ENCODE measurements around the gene PLCB3. TPM values are rescaled to one million over a fixed set of nuclear protein-coding genes. Genes with fewer than 3 reads are reported as not detected.
"Not testable (repeated sequence)": the region's sequence is repeated elsewhere in the genome, so short reads cannot be mapped to it uniquely, and the experiment has no call there.

The PLCB3 gene
- total and polyA plus RNA-seq, 2 experiments from 2014 or later: 19.0 to 23.5 TPM

DNA sequence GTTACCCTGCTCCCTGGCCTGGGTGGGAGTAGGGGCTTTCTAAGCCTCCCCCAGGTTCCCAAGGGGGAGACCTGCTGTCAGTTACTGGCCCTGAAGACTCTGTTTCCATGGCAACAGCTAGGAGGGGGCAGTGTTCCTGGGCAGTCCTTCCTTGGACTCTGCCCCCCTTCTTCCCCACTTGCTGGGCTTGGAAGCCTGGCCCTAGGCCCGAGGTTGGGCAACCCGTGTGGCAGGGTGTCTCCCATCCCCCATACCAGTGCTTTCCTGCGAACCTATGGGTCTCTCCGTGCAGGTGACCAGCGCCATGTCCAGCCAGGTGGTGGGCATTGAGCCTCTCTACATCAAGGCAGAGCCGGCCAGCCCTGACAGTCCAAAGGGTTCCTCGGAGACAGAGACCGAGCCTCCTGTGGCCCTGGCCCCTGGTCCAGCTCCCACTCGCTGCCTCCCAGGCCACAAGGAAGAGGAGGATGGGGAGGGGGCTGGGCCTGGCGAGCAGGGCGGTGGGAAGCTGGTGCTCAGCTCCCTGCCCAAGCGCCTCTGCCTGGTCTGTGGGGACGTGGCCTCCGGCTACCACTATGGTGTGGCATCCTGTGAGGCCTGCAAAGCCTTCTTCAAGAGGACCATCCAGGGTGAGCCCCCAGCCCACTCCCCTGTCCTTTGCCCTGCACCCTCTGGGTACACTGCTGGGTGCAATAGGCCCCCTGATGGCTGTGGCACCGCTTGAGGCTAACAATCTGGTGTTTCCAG, 55.7 kb downstream of the PLCB3 start:
- H3K36me3 ChIP-seq (replicated peaks; ENCODE audit: insufficient read depth, low read depth): no peaks in the 10 kb centered on the region
- peak overlapping the region; percentile 95 for H3K27ac ChIP-seq
- H4K20me1 ChIP-seq (ENCODE audit: insufficient read depth, poor library complexity, severe bottlenecking): no peaks in the 10 kb centered on the region
- no peaks in the 10 kb centered on the region for H3K9me3 ChIP-seq (ENCODE audit: low read depth)
- 77% methylated on average over 15 of the region's 15 CpGs for WGBS (ENCODE audit: low lambda C conversion rate, missing lambda C conversion rate)
- peaks cover 52% of the 10 kb centered on the region for H3K79me2 ChIP-seq
- peak overlapping the region; percentile 62 for H3K4me3 ChIP-seq
- no peak overlapping the region for H2AFZ ChIP-seq
- TF ChIP-seq CTCF (IDR thresholded peaks at IDR 0.05; ENCODE audit: poor library complexity) (no peak), EZH2phosphoT487 (IDR thresholded peaks at IDR 0.05; ENCODE audit: low read depth, severe bottlenecking, unreplicated experiment) (no peak), EZH2 (IDR thresholded peaks at IDR 0.05; ENCODE audit: borderline replicate concordance) (no peak)
- H3K9me2 ChIP-seq (replicated peaks; ENCODE audit: insufficient read depth): no peaks in the 10 kb centered on the region
- peak overlapping the region; percentile 90 for H3K4me2 ChIP-seq
- no peaks in the 10 kb centered on the region for H3K27me3 ChIP-seq
- DNase-seq (ENCODE audit: low spot score): peak; percentile 86
- H3K4me1 ChIP-seq (ENCODE audit: insufficient read depth): peaks cover 11% of the 10 kb centered on the region

- not testable (repeated sequence) for H3K36me3 ChIP-seq (replicated peaks; ENCODE audit: insufficient read depth, low read depth); H3K4me3 ChIP-seq; H3K27me3 ChIP-seq; H3K9me3 ChIP-seq (ENCODE audit: low read depth); H3K9me2 ChIP-seq (replicated peaks; ENCODE audit: insufficient read depth); DNase-seq (ENCODE audit: low spot score); H4K20me1 ChIP-seq (ENCODE audit: insufficient read depth, poor library complexity, severe bottlenecking); H2AFZ ChIP-seq
- Histone ChIP-seq H3K27ac (peak overlapping the region; percentile 95), H3K4me1 (ENCODE audit: insufficient read depth) (peaks cover 11% of the 10 kb centered on the region), H3K79me2 (peaks cover 59% of the 10 kb centered on the region), H3K4me2 (peak overlapping the region; percentile 90)
- 85% methylated on average over 5 of the region's 5 CpGs for WGBS (ENCODE audit: low lambda C conversion rate, missing lambda C conversion rate)
Measured at GRCh38 chr11:64307795-64308194, 56.5 kb downstream of the PLCB3 start.

GRCh38 chr11:64312947-64313346, 61.6 kb downstream of the PLCB3 start:
- H3K27me3 ChIP-seq: no peaks in the 10 kb centered on the region
- no peak for TF ChIP-seq EZH2 (IDR thresholded peaks at IDR 0.05; ENCODE audit: borderline replicate concordance)
- no peak for TF ChIP-seq EZH2phosphoT487 (IDR thresholded peaks at IDR 0.05; ENCODE audit: low read depth, severe bottlenecking, unreplicated experiment)
- no peak for TF ChIP-seq CTCF (IDR thresholded peaks at IDR 0.05; ENCODE audit: poor library complexity)
- H3K4me2 ChIP-seq: no peak overlapping the region
- no peaks in the 10 kb centered on the region for H3K36me3 ChIP-seq (replicated peaks; ENCODE audit: insufficient read depth, low read depth)
- no peak overlapping the region for H3K27ac ChIP-seq
- H3K9me3 ChIP-seq (ENCODE audit: low read depth): no peaks in the 10 kb centered on the region
- 93% methylated on average over 10 of the region's 10 CpGs for WGBS (ENCODE audit: low lambda C conversion rate, missing lambda C conversion rate)
- no peaks in the 10 kb centered on the region for H4K20me1 ChIP-seq (ENCODE audit: insufficient read depth, poor library complexity, severe bottlenecking)
- H3K9me2 ChIP-seq (replicated peaks; ENCODE audit: insufficient read depth): no peaks in the 10 kb centered on the region
- peaks cover 6% of the 10 kb centered on the region for H3K4me1 ChIP-seq (ENCODE audit: insufficient read depth)
- DNase-seq (ENCODE audit: low spot score): no peak
- no peak overlapping the region for H2AFZ ChIP-seq
- no peak overlapping the region for H3K4me3 ChIP-seq
- H3K79me2 ChIP-seq: peaks cover 54% of the 10 kb centered on the region

DNA sequence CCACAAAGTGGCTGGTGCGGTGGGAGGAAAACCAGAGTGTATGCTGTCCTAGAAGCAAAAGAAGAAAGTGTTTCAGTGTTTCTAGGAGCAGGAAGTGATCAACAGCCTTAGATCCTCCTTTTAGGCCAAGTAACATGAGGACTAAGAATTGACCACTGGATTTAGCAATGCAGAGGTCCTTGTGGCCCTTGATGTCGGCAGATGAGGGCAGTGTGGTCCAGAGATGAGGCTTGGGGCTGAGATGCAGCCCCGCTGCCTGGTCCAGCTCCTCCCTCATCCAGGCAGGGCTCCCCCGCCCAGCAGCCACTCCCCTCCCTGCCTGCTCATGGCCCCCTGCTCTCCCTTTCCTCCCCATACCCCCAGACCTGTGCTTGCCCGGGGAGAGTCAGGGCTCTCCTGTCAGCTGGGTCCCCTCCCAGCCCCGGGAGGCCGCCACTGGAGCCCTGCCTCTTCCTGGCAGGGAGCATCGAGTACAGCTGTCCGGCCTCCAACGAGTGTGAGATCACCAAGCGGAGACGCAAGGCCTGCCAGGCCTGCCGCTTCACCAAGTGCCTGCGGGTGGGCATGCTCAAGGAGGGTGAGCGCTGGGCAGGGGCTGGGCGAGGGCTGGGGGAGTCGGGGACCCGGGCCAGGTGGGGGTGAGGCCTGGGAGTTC, 62.3 kb downstream of the PLCB3 start:
- Histone ChIP-seq H3K27me3 (no peaks in the 10 kb centered on the region), H3K4me2 (no peak overlapping the region), H3K79me2 (peaks cover 52% of the 10 kb centered on the region), H3K9me3 (ENCODE audit: low read depth) (no peaks in the 10 kb centered on the region), H3K4me1 (ENCODE audit: insufficient read depth) (peaks cover 5% of the 10 kb centered on the region), H4K20me1 (ENCODE audit: insufficient read depth, poor library complexity, severe bottlenecking) (no peaks in the 10 kb centered on the region), H2AFZ (no peak overlapping the region), H3K36me3 (replicated peaks; ENCODE audit: insufficient read depth, low read depth) (no peaks in the 10 kb centered on the region), H3K27ac (no peak overlapping the region), H3K9me2 (replicated peaks; ENCODE audit: insufficient read depth) (no peaks in the 10 kb centered on the region), H3K4me3 (no peak overlapping the region)
- DNase-seq (ENCODE audit: low spot score): no peak
- TF ChIP-seq CTCF (IDR thresholded peaks at IDR 0.05; ENCODE audit: poor library complexity) (no peak), EZH2 (IDR thresholded peaks at IDR 0.05; ENCODE audit: borderline replicate concordance) (no peak), EZH2phosphoT487 (IDR thresholded peaks at IDR 0.05; ENCODE audit: low read depth, severe bottlenecking, unreplicated experiment) (no peak)
- WGBS (ENCODE audit: low lambda C conversion rate, missing lambda C conversion rate): 96% methylated on average over 11 of the region's 18 CpGs

Data from hepatocyte (in vitro differentiated cells).